ENCODE data around the gene CCDC87.

- TF ChIP-seq, protein P1, sequence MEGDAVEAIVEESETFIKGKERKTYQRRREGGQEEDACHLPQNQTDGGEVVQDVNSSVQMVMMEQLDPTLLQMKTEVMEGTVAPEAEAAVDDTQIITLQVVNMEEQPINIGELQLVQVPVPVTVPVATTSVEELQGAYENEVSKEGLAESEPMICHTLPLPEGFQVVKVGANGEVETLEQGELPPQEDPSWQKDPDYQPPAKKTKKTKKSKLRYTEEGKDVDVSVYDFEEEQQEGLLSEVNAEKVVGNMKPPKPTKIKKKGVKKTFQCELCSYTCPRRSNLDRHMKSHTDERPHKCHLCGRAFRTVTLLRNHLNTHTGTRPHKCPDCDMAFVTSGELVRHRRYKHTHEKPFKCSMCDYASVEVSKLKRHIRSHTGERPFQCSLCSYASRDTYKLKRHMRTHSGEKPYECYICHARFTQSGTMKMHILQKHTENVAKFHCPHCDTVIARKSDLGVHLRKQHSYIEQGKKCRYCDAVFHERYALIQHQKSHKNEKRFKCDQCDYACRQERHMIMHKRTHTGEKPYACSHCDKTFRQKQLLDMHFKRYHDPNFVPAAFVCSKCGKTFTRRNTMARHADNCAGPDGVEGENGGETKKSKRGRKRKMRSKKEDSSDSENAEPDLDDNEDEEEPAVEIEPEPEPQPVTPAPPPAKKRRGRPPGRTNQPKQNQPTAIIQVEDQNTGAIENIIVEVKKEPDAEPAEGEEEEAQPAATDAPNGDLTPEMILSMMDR (IDR thresholded peaks at IDR 0.05; ENCODE audit: low read depth, low read length), result no peak
- TF ChIP-seq EZH2phosphoT487 (IDR thresholded peaks at IDR 0.05; ENCODE audit: low read depth), result no peak
Observed at GRCh38 chr11:66625041-66625751, 32.3 kb upstream of the CCDC87 start.

Measured in OCI-LY3 (cell line).